ENCODE data around the gene DBT. TPM values are rescaled to one million over a fixed set of nuclear protein-coding genes. Genes with fewer than 3 reads are reported as not detected.

Gene DBT
- total RNA-seq, 1 experiment from 2014 or later, result 20.3 TPM

DNA sequence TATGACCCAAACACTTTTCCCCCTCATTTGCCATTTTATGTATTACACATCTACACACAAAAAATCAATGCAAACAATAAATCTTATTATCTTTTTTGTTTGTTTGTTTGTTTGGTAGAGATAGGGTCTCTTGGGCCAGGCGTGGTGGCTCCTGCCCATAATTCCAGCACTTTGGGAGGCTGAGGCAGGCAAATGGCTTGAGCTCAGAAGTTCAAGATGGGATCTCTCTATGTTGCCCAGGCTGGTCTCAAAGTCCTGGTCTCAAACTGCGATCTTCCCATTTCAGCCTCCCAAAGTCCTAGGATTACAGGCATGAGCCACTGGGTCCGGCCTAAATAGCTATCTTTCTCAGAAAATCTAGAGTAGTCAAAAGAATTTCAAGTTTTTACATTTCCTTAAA, 1.2 kb upstream of the DBT start:
- no peaks in the 10 kb centered on the region for H3K9me3 ChIP-seq (ENCODE audit: control insufficient read depth, low read depth, low read length)
- no peaks in the 10 kb centered on the region; the same call in 1 of the 2 replicates for H3K4me1 ChIP-seq (ENCODE audit: insufficient read depth, low read length)
- no peak overlapping the region for H2BK15ac ChIP-seq (ENCODE audit: low read depth, low read length)
- H2BK20ac ChIP-seq (ENCODE audit: low read depth, low read length, poor library complexity, severe bottlenecking), result no peak overlapping the region
- H3K9ac ChIP-seq (ENCODE audit: extremely low read depth, insufficient read length, low read length), result no peak overlapping the region
- H3K4ac ChIP-seq (ENCODE audit: low read depth, low read length), result no peak overlapping the region
- H3K23ac ChIP-seq (ENCODE audit: insufficient read length, low read depth, low read length), result no peak overlapping the region
- H3K27me3 Mint-ChIP-seq (ENCODE audit: low read depth), result no peaks in the 10 kb centered on the region
- H3K4me1 Mint-ChIP-seq, result peaks cover 4 to 7% of the 10 kb centered on the region in 2 experiments
- H4K8ac ChIP-seq (replicated peaks; ENCODE audit: insufficient read length, low read depth, low read length), result no peak overlapping the region
- no CpG with 5 or more reads among the region's 3 CpGs for WGBS (ENCODE audit: extremely low coverage, insufficient read length, low lambda C conversion rate)
- H3K14ac ChIP-seq (ENCODE audit: insufficient read depth, low read length), result no peak overlapping the region
- peaks cover 5% of the 10 kb centered on the region; the same call in 1 of the 2 replicates for H3K79me2 ChIP-seq (ENCODE audit: insufficient read depth, low read length)
- H3T11ph ChIP-seq (ENCODE audit: low read length), result no peak overlapping the region
- H3K36me3 Mint-ChIP-seq (ENCODE audit: insufficient read depth in 1 of 3, low read depth in 3 of 3), result peaks cover 0 to 6% (median 0%) of the 10 kb centered on the region in 3 experiments; a peak in 2 of 7 replicates
- DNase-seq, result no peak
- H3K56ac ChIP-seq (ENCODE audit: insufficient read length, low read depth, low read length), result no peak overlapping the region
- no peak overlapping the region for H2AFZ ChIP-seq (ENCODE audit: low read length)
- H3K4me3 Mint-ChIP-seq, result no peak overlapping the region; a peak in 1 of 5 replicates
- no peak overlapping the region for H3K4me2 ChIP-seq (ENCODE audit: insufficient read depth, insufficient read length, low read length)
- H3K27me3 ChIP-seq (ENCODE audit: insufficient read depth, low read length), result no peaks in the 10 kb centered on the region
- peaks cover 9% of the 10 kb centered on the region for H3K79me1 ChIP-seq (ENCODE audit: insufficient read depth, low read depth, low read length, poor library complexity, severe bottlenecking)
- H2BK5ac ChIP-seq (ENCODE audit: insufficient read length, low read length), result no peak overlapping the region
- H4K91ac ChIP-seq (ENCODE audit: insufficient read length, low read depth, low read length), result no peak overlapping the region
- H2BK120ac ChIP-seq (ENCODE audit: low read depth, low read length, poor library complexity, severe bottlenecking), result no peak overlapping the region
- H2BK12ac ChIP-seq (ENCODE audit: insufficient read length, low read depth, low read length), result no peak overlapping the region
- peak overlapping the region in 1 of 3 experiments; percentile 37; a peak in 1 of 7 replicates for H3K27ac Mint-ChIP-seq
- no peak overlapping the region for H2AK5ac ChIP-seq (ENCODE audit: insufficient read length, low read length)
- H3K18ac ChIP-seq (ENCODE audit: insufficient read length, low read depth, low read length), result no peak overlapping the region
- H4K20me1 ChIP-seq (ENCODE audit: control insufficient read depth, insufficient read depth, insufficient read length), result no peaks in the 10 kb centered on the region
- H3K9me3 Mint-ChIP-seq, result no peaks in the 10 kb centered on the region
- TF ChIP-seq CTCF (conservative IDR thresholded peaks at IDR 0.05), result no peak
- no peak overlapping the region for H4K5ac ChIP-seq (ENCODE audit: insufficient read length, low read depth, low read length)
- H3K23me2 ChIP-seq (ENCODE audit: insufficient read length, low read depth, low read length, poor library complexity, severe bottlenecking), result peaks cover 9% of the 10 kb centered on the region
- H3K27ac ChIP-seq (ENCODE audit: insufficient read length, low read depth, low read length), result no peak overlapping the region

Measured in H9 (cell line).